Right forelimb (tissue), 1 donor: Measurements from ENCODE around the gene ERAS.
"Not testable (repeated sequence)": the region's sequence is repeated elsewhere in the genome, so short reads cannot be mapped to it uniquely, and the experiment has no call there.

Source experiments
- DNase-seq: peaks from one replicate; pipeline ENCODE4 v3.0.0-alpha.2; 2018

The ERAS gene

DNA sequence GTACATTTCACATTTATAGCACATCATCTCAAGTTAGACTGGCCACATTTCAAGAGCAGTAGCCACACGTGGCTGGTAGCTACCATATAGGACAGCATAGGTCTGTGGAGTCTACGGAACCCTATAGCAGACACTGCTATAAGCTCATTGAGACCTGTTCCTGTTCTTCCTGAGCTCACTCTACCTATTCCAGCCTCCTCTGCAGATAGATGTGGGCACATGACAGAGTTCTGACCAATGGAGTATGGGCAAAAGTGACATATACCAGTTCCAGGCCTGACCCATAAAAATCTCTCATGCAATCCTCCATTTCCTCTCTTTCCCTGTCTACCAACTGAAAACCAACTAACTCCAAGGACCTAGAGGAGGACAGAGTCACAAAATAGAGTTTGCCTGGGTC, 28.0 kb upstream of the ERAS start:
- DNase-seq, result no peak

DNA sequence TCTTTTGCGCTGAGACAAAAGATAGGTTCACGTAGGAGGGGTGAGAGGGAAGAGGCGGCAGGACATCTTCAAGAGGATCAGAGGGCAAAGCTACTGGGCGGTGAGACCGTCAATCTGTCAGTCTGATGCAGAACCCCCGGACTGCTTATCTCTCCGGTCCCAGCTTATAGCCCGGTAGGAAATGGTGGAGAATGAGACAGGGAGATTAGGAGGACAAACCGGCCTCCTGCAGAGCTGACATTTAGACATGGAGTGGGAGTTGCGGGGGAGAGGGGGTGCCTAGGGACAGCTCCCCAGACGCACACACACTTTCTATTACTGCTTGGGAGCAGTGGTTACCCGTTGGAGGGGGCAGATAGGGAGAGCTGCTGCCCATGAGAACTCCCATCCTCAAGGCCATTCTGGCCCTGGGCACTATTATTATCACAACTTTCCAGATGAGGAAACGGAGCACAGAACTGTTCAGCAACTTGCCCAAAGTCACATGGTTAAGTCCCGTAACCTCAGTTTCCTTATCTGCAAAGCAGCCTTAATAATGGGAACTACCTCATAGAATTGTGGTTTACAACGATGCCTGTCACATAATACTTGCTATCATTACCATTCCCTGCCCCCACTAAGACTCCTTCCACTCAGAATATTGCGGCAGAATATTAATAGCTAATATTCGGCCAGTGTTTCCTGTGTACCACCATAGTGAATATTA, 25.6 kb upstream of the ERAS start:
- DNase-seq, result no peak

DNA sequence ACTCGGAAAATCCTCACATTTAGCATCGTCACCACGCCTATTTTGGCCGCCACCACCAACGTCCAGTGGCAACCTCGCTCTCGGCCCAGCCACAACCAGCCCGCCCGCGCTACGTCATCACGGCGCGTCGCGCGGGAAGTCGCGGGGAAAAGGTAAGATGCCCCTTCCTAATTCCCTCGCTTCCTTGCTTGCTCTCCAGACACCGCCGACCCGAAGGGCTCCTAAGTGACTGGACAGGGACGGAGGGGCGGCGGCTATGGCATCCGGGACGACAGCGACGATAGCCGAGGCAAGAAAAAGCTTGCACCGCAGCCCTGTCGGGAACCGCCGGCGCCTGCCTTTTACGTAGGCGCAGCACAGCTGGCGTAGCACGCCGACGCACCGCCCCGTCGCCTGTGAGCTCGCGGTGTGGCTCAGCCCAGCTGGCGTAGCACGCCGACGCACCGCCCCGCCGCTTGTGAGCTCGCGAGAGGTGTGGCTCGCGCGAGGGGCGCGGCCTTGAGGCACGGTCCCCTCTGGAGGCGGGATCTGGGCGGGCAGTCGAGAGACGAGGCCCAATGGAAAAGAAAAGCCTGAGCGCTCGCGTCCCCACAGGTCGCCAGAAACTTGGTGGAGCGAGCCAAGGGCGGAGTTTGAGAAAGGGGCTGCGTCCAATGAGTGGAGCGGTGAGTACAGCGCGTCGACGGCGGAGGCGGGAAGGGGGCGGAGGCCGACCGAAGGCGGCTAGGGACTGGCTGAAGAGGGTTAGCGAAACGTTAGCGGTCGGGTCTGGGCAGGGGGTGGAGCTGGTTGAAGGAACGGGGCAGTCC, 24.8 kb upstream of the ERAS start, which contains the start of gene HDAC6:
TSS of gene HDAC6 (plus strand) at position 788 of the 809 bp plus-strand sequence. CDS start 626 bp downstream, outside the sequence.
- DNase-seq, result peak; percentile 94

DNA sequence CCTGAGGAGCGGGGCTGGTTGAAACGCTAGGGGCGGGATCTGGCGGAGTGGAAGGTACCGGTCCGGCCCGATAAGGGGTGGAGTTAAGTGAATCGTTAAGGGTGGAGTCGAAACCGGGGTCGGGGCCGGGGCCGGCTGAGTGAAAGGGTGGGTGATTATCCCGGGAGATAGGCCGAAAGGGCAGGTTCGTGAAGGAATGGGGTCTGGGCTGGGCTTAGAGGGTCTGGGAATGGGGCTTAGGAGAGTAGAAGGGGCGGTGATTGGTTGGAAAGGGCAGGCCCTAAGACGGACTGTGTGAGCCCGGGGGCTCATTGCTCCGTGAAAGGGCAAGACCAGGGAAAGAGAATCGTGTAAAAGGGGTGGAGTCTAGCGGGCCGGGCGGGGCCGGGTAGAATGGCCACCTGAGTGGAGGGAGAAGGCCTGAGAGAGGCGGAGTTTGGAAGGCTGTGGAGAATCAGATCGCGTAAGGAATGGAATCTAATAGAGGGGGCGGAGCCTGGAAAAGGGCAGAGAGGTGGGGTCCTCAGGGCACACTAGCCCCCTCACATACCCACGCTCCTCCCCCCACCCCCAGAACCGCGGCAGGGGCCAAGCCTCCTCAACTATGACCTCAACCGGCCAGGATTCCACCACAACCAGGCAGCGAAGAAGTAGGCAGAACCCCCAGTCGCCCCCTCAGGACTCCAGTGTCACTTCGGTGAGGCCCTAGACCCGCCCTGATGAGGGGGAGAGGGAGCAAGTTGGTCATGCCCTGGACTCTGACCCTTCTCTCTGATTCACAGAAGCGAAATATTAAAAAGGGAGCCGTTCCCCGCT, 24.0 kb upstream of the ERAS start:
- peak; percentile 79 for DNase-seq

DNA sequence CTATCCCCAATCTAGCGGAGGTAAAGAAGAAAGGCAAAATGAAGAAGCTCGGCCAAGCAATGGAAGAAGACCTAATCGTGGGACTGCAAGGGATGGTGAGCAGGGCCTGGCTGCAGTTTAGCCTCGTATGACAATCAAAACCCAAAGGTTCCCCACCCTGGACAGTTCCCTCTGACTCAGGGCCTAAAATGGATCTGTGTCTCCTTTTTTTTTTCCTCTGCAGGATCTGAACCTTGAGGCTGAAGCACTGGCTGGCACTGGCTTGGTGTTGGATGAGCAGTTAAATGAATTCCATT, 23.5 kb upstream of the ERAS start:
- DNase-seq, result no peak

DNA sequence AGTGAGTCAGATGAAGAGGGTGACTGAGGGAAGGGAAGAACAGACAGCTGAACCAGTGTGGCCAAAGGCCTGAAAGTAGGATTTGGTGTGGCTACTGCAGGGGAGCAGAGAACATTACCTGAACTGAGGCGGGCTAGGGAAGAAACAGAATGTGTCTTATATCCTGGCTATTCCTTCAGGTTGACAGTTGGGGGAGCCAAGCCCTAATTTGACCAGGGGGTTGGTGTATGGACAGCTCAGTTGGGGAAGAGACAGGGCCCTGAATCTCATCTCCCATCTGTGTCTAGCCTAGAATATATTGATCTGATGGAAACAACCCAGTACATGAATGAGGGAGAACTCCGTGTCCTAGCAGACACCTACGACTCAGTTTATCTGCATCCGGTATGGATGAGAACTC, 20.2 kb upstream of the ERAS start:
- no peak for DNase-seq

DNA sequence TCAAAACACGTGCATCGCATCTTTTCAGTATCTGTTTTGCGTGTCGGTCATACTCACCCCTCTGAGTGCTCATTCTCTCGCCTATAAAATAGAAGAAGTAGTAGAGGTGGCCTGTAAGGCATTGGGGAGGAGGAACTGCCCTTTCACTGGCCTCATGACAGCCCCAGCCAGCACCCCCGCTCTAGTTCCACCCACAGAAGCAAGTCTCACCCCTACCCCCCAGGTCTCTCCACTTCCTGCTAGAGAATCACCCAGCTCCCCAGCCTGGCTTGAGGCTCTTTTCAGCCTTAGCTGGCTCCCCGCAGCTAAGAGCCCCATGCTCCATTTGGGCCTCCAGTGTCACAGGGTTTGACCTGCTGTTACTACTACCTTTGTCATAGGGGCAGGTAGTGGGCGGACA, 12.7 kb upstream of the ERAS start:
- DNase-seq, result no peak

DNA sequence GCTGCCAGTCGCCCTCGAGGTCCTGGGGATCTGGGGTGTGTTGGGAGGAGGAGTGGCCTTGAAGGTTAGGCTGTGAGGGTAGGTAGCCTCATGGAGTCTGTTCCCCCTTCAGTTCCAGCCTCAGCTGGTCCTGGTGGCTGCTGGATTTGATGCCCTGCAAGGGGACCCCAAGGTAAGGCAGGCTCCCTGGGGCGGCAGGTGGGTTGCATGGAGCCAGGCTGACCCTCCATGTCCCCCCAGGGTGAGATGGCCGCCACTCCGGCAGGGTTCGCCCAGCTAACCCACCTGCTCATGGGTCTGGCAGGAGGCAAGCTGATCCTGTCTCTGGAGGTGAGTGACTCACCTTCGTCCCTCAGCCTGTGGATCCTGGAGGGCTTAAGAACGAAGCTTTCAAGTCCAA, 11.6 kb upstream of the ERAS start:
- no peak for DNase-seq

DNA sequence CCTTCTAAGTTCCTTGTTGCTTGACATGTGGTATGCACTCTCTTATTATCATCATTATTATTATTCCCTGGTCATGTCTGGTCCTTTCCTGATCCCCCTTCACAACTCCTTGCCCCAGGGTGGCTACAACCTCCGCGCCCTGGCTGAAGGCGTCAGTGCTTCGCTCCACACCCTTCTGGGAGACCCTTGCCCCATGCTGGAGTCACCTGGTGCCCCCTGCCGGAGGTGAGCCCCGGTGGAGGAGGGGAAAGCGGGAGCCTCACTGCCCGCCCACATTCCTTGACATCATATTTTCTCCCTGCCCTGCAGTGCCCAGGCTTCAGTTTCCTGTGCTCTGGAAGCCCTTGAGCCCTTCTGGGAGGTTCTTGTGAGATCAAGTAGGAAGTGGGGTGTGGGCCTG, 11.0 kb upstream of the ERAS start:
- DNase-seq, result no peak

DNA sequence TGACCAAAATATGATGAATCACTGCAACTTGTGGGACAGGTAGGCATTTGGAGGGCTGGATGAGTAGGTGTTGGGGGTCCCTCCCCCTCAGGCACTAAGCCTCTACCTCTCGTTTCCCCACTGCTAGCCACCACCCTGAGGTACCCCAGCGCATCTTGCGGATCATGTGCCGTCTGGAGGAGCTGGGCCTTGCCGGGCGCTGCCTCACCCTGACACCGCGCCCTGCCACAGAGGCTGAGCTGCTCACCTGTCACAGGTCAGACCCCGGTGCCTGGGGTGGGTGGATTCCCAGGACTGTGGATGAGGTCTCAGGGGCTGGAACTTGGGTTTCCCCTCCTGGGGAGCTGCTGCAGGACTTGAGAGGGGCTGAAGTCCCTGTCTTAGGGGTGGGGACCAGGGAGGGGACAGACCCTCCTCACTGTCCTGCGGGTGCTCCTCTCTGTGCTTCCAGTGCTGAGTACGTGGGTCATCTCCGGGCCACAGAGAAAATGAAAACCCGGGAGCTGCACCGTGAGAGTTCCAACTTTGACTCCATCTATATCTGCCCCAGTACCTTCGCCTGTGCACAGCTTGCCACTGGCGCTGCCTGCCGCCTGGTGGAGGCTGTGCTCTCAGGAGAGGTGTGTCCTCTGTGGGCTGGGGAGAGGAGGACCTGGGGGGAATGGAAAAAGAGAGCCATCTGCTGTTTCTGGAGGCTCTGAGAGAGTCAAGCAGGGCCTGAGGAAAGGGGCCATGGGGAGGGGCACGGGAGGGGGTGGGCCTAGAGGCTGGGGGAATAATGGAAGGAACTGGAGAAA, 10.1 kb upstream of the ERAS start:
- DNase-seq, result no peak

DNA sequence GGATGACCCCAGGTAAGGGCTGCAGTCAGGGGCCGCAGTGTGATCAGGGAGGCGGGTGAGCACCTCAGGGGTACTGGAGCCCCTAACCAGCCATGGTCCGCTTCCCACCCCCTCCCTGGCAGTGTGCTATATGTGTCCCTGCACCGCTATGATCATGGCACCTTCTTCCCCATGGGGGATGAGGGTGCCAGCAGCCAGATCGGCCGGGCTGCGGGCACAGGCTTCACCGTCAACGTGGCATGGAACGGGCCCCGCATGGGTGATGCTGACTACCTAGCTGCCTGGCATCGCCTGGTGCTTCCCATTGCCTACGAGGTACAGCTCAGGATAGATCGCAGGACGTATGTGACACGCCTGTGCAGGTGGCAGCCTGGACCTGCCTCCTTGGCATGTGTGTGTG, 8.2 kb upstream of the ERAS start:
- no peak for DNase-seq

DNA sequence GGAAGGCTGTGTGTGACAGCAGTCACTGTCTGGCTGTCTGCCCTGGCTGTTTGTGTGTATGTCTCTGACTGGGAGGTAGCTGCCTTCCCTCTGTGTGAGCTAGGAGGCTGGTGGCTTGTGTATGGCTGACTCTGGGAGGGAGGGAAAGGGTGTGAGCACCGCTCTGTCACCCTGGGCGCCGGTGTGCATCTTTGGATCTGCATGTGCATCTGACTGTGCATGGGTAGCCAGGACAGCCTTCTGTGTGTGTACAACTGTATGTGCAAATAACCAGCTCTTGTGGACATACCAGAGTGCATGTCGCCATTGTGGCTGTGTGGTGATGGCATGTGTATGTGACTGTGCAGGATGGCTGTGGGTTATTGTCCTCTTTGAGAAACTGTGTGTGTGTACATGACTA, 7.4 kb upstream of the ERAS start:
- DNase-seq, result no peak

DNA sequence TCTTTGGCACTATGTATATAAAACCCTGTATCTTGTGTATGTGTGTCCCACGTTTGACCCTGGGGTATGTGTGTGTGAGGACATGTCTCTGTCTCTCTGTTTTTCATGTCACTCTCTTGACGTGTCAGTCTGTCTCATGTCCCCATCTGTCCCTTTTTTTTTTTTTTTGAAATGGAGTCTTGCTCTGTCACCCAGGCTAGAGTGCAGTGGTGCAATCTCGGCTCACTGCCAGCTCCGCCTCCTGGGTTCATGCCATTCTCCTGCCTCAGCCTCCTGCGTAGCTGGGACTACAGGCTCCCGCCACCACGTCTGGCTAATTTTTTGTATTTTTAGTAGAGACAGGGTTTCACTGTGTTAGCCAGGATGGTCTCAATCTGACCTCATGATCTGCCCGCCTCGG, 6.9 kb upstream of the ERAS start:
- not testable (repeated sequence) for DNase-seq

DNA sequence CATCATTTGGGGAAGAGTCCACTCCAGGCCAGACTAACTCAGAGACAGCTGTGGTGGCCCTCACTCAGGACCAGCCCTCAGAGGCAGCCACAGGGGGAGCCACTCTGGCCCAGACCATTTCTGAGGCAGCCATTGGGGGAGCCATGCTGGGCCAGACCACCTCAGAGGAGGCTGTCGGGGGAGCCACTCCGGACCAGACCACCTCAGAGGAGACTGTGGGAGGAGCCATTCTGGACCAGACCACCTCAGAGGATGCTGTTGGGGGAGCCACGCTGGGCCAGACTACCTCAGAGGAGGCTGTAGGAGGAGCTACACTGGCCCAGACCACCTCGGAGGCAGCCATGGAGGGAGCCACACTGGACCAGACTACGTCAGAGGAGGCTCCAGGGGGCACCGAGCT, 3.3 kb upstream of the ERAS start:
- DNase-seq, result no peak

DNA sequence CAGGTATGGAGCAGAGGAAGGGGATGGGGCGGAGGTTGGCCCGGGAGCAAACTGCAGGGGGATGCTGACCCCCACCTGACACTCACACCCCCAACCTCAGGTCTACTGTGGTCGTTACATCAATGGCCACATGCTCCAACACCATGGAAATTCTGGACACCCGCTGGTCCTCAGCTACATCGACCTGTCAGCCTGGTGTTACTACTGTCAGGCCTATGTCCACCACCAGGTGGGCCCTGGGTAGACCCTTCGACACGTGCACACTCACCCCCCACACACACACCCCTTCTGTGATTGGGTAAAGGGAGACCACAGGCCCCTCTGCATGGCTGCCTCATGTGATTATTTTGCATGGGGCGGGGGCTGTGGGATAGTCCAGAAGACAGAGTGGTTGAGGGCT, 2.2 kb upstream of the ERAS start:
- DNase-seq, result no peak

DNA sequence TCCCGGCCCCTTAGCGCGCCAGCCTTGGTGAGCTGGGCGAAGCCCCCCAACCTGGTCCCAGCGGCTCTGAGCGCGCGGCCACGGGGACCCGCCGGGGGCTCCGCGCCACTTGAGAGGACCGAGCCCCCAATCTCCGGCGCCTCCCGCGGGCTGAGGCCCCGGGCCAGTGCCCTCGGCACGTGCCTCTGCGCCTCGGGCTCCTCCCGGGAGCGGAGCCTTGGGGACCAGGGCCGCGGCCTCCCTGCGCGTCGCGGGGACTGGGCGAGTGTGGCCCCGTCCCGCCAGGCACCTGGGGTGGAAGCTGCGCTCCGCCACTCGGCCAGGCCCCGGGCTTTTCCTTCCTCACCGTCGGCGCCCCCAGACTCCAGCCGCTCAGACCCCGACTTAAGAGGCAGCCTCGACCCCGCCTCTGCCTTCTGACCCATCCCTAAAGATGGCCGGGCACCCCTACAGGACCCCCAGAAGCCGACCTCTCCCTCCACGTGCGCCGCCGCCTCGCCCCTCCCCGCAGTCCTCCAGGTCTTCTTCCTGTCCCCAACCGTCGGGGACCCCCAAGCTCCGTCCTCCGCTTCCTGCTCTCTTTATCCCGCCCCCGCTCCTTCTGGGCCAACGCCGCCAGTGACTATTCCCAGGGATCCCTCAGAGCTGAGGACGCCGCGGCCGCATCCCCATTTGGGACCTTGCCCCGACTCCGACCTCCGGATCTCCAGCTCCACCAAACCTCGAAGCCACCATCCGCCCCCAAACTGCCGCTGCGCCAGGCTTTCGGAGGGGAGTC, 752 bp downstream of the ERAS start:
- DNase-seq, result no peak

DNA sequence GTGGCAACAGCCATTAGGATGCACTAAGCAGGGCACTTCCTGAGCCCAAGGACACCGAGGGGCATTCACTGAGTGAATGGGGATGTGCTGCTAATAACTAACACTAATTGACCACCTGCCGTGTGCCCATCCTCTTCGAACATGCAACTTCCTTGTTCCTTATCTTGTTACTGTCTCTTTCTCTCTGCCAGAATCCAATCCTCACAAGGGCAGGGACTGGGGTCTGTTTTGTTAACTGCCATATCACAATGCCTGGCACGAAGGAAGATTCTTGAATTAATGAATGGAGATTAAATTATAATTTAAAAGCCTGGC, 1.3 kb downstream of the ERAS start:
- DNase-seq, result no peak

DNA sequence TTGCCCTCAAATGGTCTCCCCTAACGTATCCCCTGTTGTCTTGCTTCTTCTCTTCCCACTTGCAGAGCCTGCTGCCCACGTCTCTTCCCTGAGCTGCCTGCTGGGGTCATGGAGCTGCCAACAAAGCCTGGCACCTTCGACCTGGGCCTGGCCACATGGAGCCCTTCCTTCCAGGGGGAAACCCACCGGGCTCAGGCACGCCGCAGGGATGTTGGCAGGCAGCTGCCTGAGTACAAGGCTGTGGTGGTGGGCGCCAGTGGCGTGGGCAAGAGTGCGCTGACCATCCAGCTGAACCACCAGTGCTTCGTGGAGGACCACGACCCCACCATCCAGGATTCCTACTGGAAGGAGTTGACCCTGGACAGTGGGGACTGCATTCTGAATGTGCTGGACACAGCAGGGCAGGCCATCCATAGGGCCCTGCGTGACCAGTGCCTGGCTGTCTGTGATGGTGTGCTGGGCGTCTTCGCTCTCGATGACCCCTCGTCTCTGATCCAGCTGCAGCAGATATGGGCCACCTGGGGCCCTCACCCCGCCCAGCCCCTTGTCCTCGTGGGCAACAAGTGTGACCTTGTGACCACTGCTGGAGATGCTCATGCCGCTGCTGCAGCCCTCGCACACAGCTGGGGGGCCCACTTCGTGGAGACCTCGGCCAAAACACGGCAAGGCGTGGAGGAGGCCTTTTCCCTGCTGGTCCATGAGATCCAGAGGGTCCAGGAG, 2.9 kb downstream of the ERAS start:
- DNase-seq, result no peak

DNA sequence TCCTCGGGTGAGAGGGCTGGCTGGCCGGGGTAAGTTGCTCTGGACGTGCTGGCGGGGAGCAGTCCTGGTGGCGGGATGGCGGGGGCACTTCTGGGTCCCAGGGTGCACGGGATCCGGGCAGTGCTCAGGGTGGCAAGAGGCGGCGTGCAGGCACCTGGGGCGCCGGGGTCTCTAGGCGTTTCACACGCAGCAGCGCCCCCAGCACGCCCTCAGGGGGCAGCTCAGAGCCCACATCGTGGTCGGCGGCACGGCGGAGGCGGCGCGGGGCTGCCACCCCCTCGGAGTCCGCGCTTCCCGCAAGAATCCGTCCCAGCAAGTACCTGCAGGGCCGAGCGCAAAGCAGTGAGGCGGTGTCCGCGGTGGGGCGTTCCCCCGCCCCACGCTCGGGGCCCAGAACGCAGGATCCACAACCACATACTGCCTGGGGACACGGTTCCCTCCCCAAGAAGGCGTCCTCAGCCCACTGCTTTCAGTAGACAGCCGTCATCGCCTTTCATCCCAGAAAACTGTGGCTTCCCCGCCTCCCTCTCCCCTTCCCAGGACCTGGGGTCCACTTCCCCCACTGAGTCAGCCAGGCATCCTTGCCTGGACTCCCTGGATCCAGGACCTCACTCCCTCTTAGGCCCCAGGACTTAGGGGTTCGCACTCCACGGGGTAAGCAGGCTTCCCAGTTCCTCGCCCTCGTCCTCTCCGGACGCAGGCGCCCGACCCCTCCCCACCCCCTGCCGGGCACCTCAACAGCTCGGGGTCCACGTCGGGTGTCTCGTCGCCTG, 5.0 kb downstream of the ERAS start:
- DNase-seq, result no peak

DNA sequence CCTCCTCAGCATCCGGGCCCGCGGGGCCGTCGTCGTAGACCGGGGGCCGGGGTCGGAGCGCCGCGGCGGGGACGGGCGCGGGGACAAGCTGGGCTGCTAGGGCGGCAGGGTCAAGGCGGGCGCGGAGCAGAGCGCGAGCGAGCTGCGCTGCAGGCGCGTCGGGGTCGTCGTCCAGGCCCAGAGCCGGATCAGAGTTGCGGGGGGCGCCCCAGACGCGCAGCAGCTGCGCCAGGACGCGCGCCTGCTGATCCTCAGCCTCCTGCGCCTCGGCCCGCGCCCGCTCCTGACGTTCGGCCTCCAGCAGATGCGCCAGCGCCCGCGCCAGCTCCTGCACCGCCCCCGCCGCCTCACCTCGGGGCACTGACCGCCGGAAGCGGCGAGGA, 5.6 kb downstream of the ERAS start:
- DNase-seq, result no peak
